AG09319 (cell line): Measurements from ENCODE around the gene STYX.
"Not testable (repeated sequence)": the region's sequence is repeated elsewhere in the genome, so short reads cannot be mapped to it uniquely, and the experiment has no call there.

ENCODE experiments used
- DNase-seq: peaks from one replicate; pipeline ENCODE4 v3.0.0-alpha.2; 2010; ENCODE audit warnings: low read depth; ENCODE audit errors: extremely low read depth
- TF ChIP-seq, protein P1 (sequence below): IDR thresholded peaks from 2 replicates; pipeline ENCODE4 v1.5.1; 2011; ENCODE audit warnings: low read depth, mild to moderate bottlenecking, inconsistent platforms, low read length, moderate library complexity

The STYX gene

DNA sequence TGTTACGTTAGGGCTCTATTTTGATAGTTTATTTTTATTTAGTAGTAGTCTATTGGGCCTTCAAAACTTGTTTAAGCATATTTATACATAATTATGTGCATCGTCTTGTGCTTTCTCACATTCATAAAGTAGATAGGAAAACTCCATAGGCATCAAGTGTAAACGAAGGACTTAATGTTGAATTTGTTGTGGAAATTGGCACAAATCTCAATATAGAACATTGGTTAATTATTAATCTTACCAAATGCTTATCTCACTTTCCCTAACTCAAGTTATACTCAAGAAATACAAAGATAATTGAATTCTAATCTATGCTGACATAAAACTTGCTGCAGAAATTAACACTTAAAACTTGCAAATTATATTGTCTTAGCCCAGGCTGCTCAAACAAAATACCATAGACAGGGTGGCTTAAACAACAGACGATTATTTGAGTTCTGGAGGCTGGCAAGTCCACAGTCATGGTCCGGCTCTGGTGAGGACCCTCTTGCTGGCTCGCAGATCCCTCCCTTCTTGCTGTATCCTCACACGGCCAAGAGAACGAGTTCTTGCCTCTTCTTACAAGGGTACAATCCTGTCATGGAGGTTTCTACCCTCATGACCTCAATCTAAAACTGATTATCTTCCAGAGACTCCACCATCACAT, 18.8 kb downstream of the STYX start:
- no peak for DNase-seq
- TF ChIP-seq, protein P1, sequence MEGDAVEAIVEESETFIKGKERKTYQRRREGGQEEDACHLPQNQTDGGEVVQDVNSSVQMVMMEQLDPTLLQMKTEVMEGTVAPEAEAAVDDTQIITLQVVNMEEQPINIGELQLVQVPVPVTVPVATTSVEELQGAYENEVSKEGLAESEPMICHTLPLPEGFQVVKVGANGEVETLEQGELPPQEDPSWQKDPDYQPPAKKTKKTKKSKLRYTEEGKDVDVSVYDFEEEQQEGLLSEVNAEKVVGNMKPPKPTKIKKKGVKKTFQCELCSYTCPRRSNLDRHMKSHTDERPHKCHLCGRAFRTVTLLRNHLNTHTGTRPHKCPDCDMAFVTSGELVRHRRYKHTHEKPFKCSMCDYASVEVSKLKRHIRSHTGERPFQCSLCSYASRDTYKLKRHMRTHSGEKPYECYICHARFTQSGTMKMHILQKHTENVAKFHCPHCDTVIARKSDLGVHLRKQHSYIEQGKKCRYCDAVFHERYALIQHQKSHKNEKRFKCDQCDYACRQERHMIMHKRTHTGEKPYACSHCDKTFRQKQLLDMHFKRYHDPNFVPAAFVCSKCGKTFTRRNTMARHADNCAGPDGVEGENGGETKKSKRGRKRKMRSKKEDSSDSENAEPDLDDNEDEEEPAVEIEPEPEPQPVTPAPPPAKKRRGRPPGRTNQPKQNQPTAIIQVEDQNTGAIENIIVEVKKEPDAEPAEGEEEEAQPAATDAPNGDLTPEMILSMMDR, result no peak

DNA sequence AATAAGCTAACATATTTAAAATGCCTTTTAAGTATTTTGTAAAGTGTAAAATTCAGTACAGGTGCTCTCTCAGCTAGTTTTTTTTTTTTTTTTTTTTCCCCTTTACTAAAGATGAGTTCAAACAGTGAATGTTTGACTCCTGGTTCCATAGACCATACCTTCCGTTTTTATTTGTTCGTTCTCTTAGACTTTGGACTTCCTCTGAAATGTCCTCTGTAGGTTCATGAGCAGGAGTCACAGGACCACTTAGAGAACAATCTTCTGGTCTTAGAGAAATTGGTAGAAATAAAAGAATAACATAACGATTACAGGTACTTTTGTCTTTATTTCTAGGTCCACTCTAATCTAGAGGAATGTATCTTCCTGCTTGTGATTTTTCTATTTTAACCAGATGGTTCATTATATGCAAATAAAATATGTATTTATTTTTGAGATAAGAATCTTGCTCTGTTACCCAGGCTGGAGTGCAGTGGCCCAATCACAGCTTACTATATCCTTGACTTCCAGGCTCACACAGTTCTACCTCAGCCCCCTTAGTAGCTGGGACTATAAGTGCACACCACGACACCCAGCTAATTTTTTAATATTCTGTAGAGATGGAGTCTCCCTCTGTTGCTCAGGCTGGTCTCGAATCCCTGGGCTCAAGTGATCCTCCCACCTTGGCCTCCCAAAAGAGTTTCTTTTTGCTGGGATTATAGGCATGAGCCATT, 25.8 kb downstream of the STYX start:
- no peak for DNase-seq
- TF ChIP-seq, protein P1, result no peak

- TF ChIP-seq, protein P1, result no peak
- DNase-seq, result no peak
Measured at GRCh38 chr14:52759145-52759544, 29.2 kb downstream of the STYX start.

- not testable (repeated sequence) for DNase-seq
Measured at GRCh38 chr14:52762923-52763322, 33.0 kb downstream of the STYX start.

DNA sequence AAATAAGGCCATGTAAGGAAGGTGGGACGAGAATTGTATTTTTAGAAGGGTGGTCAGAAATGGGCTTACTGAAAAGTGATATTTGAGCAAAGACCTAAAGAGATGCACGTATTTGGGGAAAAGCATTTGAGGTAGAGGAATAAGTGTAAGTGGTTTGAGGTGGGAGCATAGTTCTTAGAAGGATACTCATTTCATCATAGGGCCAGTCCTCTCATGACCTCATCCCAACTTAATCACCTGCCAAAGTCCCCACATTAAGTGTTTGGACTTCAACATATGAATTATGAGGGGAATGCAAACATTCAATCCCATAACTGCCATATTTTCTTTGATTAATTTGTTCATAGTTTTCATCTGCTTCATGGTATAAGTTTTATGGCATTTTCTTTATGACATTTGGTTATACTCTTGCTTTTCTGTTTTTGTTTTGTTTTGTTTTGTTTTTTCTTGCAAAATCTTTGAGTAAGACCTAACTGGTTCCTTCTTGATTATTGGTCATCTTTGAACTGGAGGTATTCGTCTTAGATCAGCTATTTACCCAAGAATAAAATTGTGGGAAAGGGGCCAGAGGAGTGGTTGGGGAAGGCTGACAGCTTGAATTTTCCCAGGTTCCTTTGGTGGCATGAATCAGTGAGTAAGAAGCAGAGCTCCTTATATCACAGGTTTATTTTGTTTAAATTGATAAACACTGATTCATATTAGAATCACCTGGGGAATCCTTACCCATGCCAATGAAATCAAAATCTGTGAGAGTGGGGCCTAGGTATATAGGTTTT, 37.3 kb downstream of the STYX start:
- DNase-seq, result no peak
- TF ChIP-seq, protein P1, result no peak

- TF ChIP-seq, protein P1, result no peak
- no peak for DNase-seq
Measured at GRCh38 chr14:52769887-52770286, 39.9 kb downstream of the STYX start.

GRCh38 chr14:52776816-52777215, 46.9 kb downstream of the STYX start:
- no peak for DNase-seq
- TF ChIP-seq, protein P1, result no peak
